ENCODE measurements around the gene MCM8.

DNA sequence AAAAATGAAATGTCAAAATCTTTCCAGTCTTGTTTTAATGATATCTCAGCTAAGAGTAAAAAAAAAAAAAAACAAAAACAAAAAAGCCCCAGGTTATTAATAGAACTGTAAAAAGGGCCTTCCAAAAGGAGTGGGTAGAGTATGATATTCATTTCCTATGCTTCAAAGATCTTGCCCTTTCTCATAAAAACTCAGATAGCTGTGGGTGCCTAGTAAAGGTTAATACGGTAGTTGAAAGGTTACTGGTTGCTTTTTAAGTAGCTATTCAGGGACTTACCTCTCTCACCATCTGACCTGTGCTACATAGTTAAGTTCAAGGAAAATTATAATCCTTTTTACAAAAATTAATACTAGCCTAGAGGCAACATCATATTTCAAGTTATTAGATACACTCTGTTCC lies 15.1 kb upstream of the MCM8 start:
- no peak for TF ChIP-seq POLR2A (IDR thresholded peaks at IDR 0.05; ENCODE audit: low read length)
- no peak for TF ChIP-seq GATA1 (IDR thresholded peaks at IDR 0.05; ENCODE audit: low read depth, low read length)

Data from erythroblast (primary cell).